Ectodermal cell (in vitro differentiated cells): ENCODE measurements around the gene PAM16.

Source experiments
- H3K27ac ChIP-seq: 2 replicates; pipeline ENCODE4 v1.7.0; 2013; ENCODE audit warnings: mild to moderate bottlenecking, low read depth, low read length; ENCODE audit not compliant: insufficient read depth, poor library complexity, severe bottlenecking
- H3K27me3 ChIP-seq: 2 replicates; pipeline ENCODE4 v1.7.0; 2013; ENCODE audit warnings: mild to moderate bottlenecking, low read length; ENCODE audit not compliant: insufficient read depth, control insufficient read depth, poor library complexity, severe bottlenecking
- H3K36me3 ChIP-seq: one replicate; pipeline ENCODE4 v1.7.0; 2013; ENCODE audit warnings: low read length; ENCODE audit not compliant: control insufficient read depth, insufficient read depth
- H3K4me1 ChIP-seq: one replicate; pipeline ENCODE4 v1.7.0; 2013; ENCODE audit warnings: low read length; ENCODE audit not compliant: control insufficient read depth, insufficient read depth
- H3K4me3 ChIP-seq: 2 replicates; pipeline ENCODE4 v1.7.0; 2013; ENCODE audit warnings: low read depth, low read length, control low read depth; ENCODE audit not compliant: insufficient read depth
- H3K9me3 ChIP-seq: 2 replicates; pipeline ENCODE4 v1.7.0; 2013; ENCODE audit warnings: mild to moderate bottlenecking, low read length, moderate library complexity; ENCODE audit not compliant: control insufficient read depth
- WGBS, 2 experiments: methylation state at CpG; one replicate each; pipeline ENCODE4 v1.1.7; 2013; ENCODE audit warnings: missing lambda C conversion rate in 2 of 2; 5-methylcytosine and 5-hydroxymethylcytosine counted together

Gene PAM16

DNA sequence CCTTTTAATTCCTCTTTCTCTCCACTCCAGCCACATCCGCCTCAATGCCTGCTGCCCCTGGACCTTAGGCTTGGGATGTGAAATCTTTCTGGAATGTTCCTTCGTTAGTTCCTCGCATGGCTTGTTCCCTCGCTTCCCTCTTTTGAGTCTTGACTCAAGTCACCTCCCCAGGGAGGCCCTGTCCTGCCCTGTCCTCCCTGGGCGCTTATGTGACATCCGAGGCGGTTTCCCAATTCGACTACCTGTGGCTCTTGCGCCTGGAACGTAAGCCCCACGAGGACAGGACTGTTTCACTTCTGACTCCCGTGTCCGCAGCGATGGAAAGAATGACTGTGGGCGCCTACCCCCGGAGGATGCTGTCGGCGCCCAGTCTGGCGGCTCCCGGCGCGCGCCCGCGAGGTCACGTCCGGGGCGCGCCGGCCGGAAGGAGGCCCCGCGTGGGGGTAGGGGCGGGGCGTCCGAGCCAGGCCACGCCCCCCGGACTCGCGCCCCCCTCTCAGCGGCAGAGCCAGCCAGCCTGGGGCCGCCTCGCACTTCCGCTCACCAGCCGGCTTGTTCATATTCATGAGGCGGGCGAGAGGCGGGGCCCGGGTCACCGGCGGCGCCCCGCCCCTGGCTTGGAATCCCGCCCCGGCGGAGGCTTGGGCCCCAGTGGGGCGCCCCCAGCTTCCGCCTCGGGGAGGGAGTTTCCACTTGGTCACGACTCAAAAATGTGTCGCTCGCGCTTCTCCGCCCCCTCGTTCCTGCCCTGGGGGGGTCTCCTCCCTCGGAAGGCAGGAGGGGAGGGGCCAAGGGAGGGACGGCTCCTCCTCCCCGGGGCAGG, 43.7 kb downstream of the PAM16 start:
- no peaks in the 10 kb centered on the region for H3K36me3 ChIP-seq
- peak overlapping the region; percentile 44 for H3K27ac ChIP-seq
- 6% methylated on average over 68 of the region's 68 CpGs for WGBS, 2 experiments
- H3K4me3 ChIP-seq = peak overlapping the region; percentile 70
- no peaks in the 10 kb centered on the region for H3K27me3 ChIP-seq
- H3K9me3 ChIP-seq = no peaks in the 10 kb centered on the region
- peaks cover 30% of the 10 kb centered on the region for H3K4me1 ChIP-seq

DNA sequence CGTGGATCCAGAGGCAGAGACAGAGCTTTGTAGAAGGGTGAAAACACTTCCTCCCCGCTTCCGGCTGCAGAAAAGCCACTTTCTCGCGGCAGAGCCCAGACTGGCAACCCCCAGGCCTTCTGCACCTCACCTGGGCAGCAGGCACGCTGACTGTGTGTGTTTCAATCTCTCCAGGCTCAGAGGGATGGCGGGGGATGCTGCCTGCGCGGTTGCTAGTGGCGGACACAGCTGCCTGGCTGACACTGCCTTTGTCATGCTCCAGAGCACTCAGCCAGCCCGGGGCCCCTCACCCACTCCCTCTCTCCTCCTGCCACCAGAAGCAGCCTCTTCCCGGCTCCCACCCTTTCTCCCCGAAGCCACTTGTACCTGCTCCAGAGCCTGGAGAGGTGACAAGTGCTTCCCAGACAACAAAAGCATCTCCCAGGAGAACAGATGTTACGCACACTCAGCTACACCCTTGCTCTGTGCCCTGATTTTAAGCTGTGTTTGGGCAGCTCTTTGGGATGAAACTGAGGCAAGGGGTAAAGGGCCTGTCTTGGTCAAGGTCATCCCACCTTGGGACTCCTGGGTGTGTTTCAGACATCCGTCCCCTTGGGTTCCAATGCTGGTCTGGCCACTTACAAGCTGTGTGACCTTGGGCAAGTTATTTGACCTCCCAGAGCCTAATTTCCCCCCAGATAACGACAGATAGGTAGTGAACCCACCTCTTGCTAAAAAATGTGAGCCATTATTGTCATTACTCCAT, 44.5 kb downstream of the PAM16 start:
- H3K27ac ChIP-seq = no peak overlapping the region
- H3K4me1 ChIP-seq = peaks cover 30% of the 10 kb centered on the region
- no peaks in the 10 kb centered on the region for H3K27me3 ChIP-seq
- peak overlapping the region; percentile 70 for H3K4me3 ChIP-seq
- WGBS, 2 experiments = 58 to 61% methylated on average over 16 of the region's 16 CpGs
- H3K36me3 ChIP-seq = no peaks in the 10 kb centered on the region
- H3K9me3 ChIP-seq = no peaks in the 10 kb centered on the region

DNA sequence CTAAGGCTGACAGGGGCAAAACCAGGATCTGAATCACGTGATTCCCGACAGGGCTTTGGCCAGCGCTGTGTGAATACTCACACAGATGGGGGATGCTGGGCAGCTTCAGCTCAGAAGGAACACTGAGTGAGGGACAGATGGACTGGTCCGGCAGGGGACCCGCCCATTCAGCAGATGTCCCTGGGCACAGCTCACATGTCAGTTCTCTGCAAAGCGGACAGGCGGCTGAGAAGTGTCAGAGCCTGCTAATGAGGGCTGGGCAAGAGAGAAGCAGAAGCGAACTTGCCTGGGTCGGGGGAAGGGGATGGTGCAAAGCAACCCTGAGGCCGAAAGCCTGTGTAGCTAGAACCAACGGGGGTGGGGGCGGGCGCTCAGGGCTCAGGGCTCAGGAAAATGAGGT, 47.1 kb downstream of the PAM16 start:
- Histone ChIP-seq H3K4me3 (no peak overlapping the region), H3K27ac (no peak overlapping the region), H3K4me1 (peaks cover 16% of the 10 kb centered on the region), H3K9me3 (no peaks in the 10 kb centered on the region), H3K27me3 (no peaks in the 10 kb centered on the region), H3K36me3 (no peaks in the 10 kb centered on the region)
- WGBS, 2 experiments = 63 to 67% methylated on average over 13 of the region's 13 CpGs

DNA sequence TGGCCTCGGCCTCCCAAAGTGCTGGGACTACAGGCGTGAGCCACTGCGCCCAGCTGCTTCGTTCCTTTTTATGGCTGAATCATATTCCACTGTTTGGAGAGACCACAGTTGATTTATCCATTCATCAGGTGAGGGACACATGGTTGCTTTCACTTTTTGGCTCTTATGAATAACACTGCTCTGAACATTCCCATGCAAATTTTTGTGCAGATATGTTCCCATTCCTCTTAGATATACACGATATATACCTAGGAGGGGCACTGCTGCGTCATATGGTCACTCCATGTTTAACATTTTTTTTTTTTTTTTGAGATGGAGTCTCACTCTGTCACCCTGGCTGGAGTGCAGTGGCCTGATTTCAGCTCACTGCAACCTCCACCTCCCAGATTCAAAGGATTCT, 49.2 kb downstream of the PAM16 start:
- 92 to 97% methylated on average over 6 of the region's 6 CpGs for WGBS, 2 experiments
- Histone ChIP-seq H3K9me3 (no peaks in the 10 kb centered on the region), H3K27me3 (no peaks in the 10 kb centered on the region), H3K4me1 (peaks cover 14% of the 10 kb centered on the region), H3K36me3 (no peaks in the 10 kb centered on the region), H3K27ac (no peak overlapping the region), H3K4me3 (no peak overlapping the region)

DNA sequence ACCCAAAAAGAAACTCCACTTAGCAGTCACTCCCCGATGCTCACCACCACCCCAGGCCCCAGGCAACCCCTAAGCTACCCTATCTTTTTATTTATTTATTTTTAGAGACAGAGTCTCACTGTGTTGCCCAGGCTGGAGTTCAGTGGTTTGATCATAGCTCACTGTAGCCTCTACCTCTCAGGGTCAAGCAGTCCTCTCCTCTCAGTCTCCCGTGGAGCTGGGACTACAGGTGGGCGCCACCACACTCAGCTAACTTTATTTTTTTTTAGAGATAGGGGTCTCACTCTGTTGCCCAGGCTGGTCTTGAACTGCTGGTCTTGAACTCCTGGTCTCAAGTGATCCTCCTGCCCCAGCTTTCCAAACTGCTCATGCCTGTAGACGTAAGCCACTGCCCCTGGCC, 49.9 kb downstream of the PAM16 start:
- H3K4me1 ChIP-seq = peaks cover 7% of the 10 kb centered on the region
- no peak overlapping the region for H3K4me3 ChIP-seq
- H3K36me3 ChIP-seq = no peaks in the 10 kb centered on the region
- no peaks in the 10 kb centered on the region for H3K27me3 ChIP-seq
- 94% methylated on average over 4 of the region's 4 CpGs for WGBS, 2 experiments
- H3K27ac ChIP-seq = no peak overlapping the region
- H3K9me3 ChIP-seq = no peaks in the 10 kb centered on the region

DNA sequence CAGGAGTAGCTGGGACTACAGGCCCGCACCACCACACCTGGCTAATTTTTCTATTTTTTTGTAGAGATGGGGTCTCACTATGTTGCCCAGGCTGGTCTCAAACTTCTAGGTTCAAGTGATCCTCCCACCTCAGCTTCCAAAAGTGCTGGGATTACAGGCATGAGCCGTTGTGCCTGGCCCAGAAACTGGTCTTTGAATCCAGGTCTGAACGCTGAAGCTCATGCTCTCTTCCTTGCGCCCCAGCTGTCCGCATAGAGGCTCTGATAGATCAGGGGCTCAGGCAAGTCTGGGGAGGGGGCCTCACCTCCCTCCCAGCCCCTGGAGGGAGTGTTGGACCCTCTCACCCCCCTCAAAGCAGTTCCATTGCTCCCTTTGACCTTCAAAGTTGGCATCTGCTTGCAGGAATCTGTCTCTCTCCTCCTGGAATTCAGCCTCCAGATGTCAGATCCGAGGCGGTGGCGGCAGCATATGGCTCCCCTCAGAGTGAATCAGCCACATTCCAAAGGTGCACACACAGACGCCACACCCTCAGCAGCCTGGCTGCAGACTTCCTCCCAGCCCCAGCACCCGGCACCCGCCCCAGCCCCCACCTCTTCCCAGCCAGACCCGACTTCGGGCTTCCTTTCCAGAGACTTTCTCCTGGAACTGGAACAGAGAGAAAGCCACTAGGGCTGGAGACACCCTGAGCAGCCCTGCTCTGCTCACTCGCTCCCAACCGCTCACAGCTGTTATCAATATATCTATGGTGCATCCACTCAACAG, 52.2 kb downstream of the PAM16 start:
- H3K27ac ChIP-seq = no peak overlapping the region
- H3K9me3 ChIP-seq = no peaks in the 10 kb centered on the region
- H3K4me3 ChIP-seq = no peak overlapping the region
- H3K27me3 ChIP-seq = no peaks in the 10 kb centered on the region
- H3K4me1 ChIP-seq = no peaks in the 10 kb centered on the region
- WGBS, 2 experiments = 57 to 61% methylated on average over 15 of the region's 15 CpGs
- H3K36me3 ChIP-seq = no peaks in the 10 kb centered on the region

DNA sequence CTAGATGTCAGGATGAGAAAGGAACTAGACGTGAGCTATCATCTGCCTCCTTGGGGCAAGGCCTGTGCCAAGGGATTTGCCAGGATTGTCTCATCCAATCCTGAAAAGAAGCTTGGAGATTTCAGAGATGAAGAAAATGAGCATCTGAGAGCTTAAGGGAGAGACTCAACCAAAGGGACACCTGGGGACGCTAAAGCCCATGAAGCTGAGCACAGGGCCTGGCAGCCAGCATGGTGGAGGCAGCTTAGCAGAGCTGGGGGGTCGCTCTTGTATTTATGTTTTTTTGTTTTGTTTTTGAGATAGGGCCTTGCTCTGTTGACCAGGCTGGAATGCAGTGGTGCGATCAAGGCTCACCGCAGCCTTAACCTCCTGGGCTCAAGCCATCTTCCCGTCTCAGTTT, 53.6 kb downstream of the PAM16 start:
- Histone ChIP-seq H3K27ac (no peak overlapping the region), H3K36me3 (no peaks in the 10 kb centered on the region), H3K4me3 (no peak overlapping the region), H3K4me1 (peaks cover 4% of the 10 kb centered on the region), H3K27me3 (no peaks in the 10 kb centered on the region), H3K9me3 (no peaks in the 10 kb centered on the region)
- 90 to 91% methylated on average over 6 of the region's 6 CpGs for WGBS, 2 experiments

DNA sequence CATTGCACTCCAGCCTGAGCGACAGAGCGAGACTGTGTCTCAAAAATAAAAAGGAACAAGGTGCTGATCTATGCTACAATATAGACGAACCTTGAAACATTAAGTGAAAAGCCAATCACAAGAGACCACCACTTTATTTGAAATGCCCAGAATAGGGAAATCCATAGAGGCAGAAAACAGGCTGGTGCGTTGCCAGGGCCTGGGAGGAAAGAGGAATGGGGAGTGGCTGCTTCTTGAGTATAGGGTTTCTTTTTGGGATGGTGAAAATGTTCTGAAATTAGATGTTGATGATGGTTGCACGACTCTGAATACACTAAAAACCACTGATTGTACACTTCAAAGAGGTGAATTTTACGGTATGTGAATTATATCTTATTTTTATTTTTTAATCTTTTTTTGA, 55.5 kb downstream of the PAM16 start:
- peaks cover 4% of the 10 kb centered on the region for H3K4me1 ChIP-seq
- WGBS, 2 experiments = 85 to 94% methylated on average over 6 of the region's 6 CpGs

DNA sequence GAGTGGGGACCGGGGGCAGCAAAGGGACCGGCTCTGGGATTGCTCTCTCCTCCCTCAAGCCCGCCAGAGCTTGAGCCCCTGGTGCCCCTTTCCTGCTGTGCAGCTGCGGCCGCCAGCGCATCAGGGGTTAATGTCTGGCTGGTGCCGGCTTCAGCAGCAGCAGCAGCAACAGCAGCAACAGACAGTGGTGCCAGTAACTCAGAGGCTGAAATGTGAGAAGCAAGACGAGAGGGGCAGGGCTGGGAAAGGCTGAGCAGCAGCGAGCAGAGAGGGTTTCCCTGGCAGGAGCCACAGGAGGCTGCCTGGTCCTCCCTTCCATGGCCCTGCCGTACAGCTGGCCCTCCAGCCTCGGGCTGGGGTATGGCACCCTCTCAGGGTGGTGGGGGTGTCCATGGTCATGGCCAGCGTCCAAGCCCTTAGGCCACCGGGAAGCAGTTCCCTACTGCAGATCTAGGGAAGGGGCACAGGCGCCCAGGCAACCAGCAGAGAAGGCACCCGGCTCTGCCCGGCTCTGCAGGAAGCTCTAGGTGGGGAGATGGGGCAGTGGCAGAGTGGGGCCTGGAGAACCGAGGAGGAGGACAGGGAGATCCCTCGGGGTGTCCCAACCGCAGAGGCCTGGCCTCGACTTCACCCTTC, 57.2 kb downstream of the PAM16 start:
- peaks cover 4% of the 10 kb centered on the region for H3K4me1 ChIP-seq
- H3K9me3 ChIP-seq = no peaks in the 10 kb centered on the region
- no peaks in the 10 kb centered on the region for H3K27me3 ChIP-seq
- no peak overlapping the region for H3K4me3 ChIP-seq
- H3K27ac ChIP-seq = peak overlapping the region; percentile 58
- no peaks in the 10 kb centered on the region for H3K36me3 ChIP-seq
- WGBS, 2 experiments = 6 to 7% methylated on average over 20 of the region's 20 CpGs

More for the DNA sequence above, 55.5 kb downstream of the PAM16 start:
- H3K9me3 ChIP-seq = no peaks in the 10 kb centered on the region
- H3K27ac ChIP-seq = no peak overlapping the region
- H3K4me3 ChIP-seq = no peak overlapping the region
- H3K27me3 ChIP-seq = no peaks in the 10 kb centered on the region
- no peaks in the 10 kb centered on the region for H3K36me3 ChIP-seq
